HG03575 (cell line): Measurements from ENCODE around the gene FGF22.

Source experiments
- ATAC-seq: cut with Tn5 transposase; IDR thresholded peaks from one replicate; pipeline ENCODE4 v1.9.1; 2021; ENCODE audit not compliant: unreplicated experiment, insufficient number of reproducible peaks, low FRiP score; ENCODE audit errors: extremely low read depth

FGF22 gene

DNA sequence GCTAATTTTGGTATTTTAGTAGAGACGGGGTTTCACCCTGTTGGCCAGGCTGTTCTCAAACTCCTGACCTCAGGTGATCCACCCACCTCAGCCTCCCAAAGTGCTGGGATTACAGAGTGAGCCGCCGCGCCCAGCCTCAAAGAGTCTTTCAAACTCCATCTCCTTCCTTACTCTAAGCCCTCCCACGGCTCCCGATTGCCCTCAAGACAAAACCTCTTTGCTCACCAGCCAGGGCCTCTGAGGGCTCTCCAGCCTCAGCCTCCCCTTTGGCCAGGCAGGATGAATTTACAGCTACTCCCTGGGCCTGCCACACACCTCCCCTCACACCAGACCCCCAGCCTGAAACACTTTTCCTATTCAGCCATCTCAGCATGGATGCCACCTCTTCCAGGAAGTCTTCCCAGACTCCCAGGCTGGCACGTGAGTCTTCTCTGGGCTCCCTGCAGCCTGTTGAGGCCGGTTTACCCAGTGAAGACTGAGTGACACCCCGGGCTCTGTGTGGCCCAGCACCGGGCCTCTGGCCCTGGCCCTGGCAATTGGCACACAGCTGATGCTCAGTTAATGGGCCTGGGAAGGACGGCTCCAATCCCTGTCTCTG is 48.0 kb downstream of the FGF22 start:
- ATAC-seq, result no peak

DNA sequence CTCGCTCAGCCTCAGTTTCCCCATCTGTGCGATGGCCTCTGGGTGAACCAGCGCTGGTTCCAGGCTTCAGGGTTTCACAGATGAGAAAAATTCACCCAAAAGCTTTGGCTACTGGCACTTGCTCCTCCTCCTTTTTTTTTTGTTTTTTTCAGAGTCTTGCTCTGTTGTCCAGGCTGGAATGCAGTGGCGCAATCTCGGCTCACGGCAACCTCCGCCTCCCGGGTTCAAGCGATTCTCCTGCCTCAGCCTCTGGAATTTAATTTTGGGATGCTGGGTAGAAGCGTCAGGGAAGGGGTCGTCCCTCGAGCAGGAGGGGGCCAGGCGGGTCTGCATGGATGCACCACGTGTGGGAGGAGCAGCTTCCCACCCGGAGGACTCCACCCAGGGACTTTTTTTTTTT is 48.5 kb downstream of the FGF22 start:
- ATAC-seq, result no peak

DNA sequence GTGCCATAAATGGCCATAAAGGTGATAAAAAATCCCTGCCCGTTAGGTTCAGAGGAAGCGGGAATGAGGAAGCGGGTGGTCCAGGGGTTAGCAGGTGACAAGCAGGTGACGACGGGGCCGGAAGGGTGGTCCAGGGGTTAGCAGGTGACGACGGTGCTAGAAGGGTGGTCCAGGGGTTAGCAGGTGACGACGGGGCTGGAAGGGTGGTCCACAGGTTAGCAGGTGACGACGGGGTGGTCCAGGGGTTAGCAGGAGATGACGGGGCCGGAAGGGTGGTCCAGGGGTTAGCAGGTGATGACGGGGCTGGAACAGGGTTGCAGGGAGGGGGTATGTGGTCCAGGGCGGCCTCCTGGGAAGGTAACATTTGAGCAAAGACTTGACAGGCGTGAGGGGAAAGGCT is 49.3 kb downstream of the FGF22 start:
- ATAC-seq, result no peak

- ATAC-seq, result no peak
Observed at GRCh38 chr19:690203-690602, 50.5 kb downstream of the FGF22 start.
